ENCODE results near the gene CCDC33. TPM values are rescaled to one million over a fixed set of nuclear protein-coding genes. Genes with fewer than 3 reads are reported as not detected.

CCDC33 gene
- total RNA-seq, 1 experiment from 2014 or later, result not detected

DNA sequence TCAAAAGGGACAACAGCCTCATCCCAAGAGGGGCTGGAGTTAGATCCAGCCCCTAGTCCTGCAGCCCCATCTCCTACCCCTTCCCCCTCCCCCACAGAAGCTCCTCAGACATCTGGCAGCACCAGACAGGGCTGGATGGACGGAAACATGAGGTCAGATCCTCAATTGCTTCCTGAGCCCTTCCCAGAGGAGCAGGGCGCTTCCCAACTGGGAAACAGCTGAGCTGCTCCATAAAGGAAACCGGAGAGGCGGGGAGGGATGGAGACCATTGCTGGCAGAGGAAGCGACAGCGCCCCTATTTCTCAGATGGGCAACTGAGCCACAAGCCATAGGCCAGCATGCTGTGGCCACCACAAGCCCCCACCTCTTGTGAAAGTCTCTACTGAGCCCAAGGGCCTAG, 149.6 kb downstream of the CCDC33 start:
- no peaks in the 10 kb centered on the region for H3K9me3 ChIP-seq
- no peaks in the 10 kb centered on the region for H3K36me3 ChIP-seq (ENCODE audit: control insufficient read depth, insufficient read depth, low read length)
- no peak overlapping the region for H3K4me3 Mint-ChIP-seq (ENCODE audit: unreplicated experiment)
- TF ChIP-seq, protein P1, sequence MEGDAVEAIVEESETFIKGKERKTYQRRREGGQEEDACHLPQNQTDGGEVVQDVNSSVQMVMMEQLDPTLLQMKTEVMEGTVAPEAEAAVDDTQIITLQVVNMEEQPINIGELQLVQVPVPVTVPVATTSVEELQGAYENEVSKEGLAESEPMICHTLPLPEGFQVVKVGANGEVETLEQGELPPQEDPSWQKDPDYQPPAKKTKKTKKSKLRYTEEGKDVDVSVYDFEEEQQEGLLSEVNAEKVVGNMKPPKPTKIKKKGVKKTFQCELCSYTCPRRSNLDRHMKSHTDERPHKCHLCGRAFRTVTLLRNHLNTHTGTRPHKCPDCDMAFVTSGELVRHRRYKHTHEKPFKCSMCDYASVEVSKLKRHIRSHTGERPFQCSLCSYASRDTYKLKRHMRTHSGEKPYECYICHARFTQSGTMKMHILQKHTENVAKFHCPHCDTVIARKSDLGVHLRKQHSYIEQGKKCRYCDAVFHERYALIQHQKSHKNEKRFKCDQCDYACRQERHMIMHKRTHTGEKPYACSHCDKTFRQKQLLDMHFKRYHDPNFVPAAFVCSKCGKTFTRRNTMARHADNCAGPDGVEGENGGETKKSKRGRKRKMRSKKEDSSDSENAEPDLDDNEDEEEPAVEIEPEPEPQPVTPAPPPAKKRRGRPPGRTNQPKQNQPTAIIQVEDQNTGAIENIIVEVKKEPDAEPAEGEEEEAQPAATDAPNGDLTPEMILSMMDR (IDR thresholded peaks at IDR 0.05; ENCODE audit: insufficient read depth in 1 of 2, low read depth in 1 of 2, low read length in 1 of 2, severe bottlenecking in 1 of 2, unreplicated experiment in 1 of 2), result no peak
- H3K27ac Mint-ChIP-seq (ENCODE audit: unreplicated experiment), result peak overlapping the region; percentile 88
- ChIA-PET CTCF (interaction anchor here (1.1 to 1.3 kb wide), 3 partner anchors 54 to 75 kb away, joined by 3 to 14 read pairs (median 4); partner anchors contain the start of gene UBL7), POLR2A (no interaction called here)
- no peaks in the 10 kb centered on the region for H3K27me3 Mint-ChIP-seq (ENCODE audit: insufficient read depth, unreplicated experiment)
- no TSS peak for BruUV-seq (replicated peaks)
- peaks cover 19% of the 10 kb centered on the region for H3K4me1 Mint-ChIP-seq (ENCODE audit: low read depth, unreplicated experiment)
- H3K4me1 ChIP-seq, result peaks cover 80% of the 10 kb centered on the region
- DNase-seq, result no peak
- no peaks in the 10 kb centered on the region for H3K27me3 ChIP-seq (replicated peaks; ENCODE audit: control insufficient read depth, insufficient read depth, low read length)
- peaks cover 14% of the 10 kb centered on the region for H3K36me3 Mint-ChIP-seq (ENCODE audit: insufficient read depth, unreplicated experiment)
- H3K9me3 Mint-ChIP-seq (ENCODE audit: unreplicated experiment), result no peaks in the 10 kb centered on the region
- H3K4me3 ChIP-seq (ENCODE audit: low read depth, low read length), result no peak overlapping the region
- intact Hi-C loops (cut with micrococcal nuclease; ENCODE audit: unreplicated experiment), result no loop called here

Other genes with a start within 250 kb of the CCDC33 start
- 7.6 TPM in 2 replicates for gene STOML1, start 244.0 kb upstream of the CCDC33 start, total RNA-seq (2022)
- gene PML, start 241.6 kb upstream of the CCDC33 start, total RNA-seq (2022), result 18.7 and 19.5 TPM in 2 replicates
- gene GOLGA6A, start 153.8 kb upstream of the CCDC33 start, total RNA-seq (2022), result not detected in 2 replicates
- not detected in 2 replicates for gene ISLR2, start 105.7 kb upstream of the CCDC33 start, total RNA-seq (2022)
- gene ISLR, start 62.6 kb upstream of the CCDC33 start, total RNA-seq (2022), result not detected in 2 replicates
- gene STRA6, start 33.5 kb upstream of the CCDC33 start, total RNA-seq (2022), result 2.1 and 3.1 TPM in 2 replicates
- 0.56 TPM in 1 of 2 replicates, not detected in the other for gene CYP11A1, start 131.3 kb downstream of the CCDC33 start, total RNA-seq (2022)
- gene SEMA7A, start 197.6 kb downstream of the CCDC33 start, total RNA-seq (2022), result 31.4 and 38.1 TPM in 2 replicates
- gene UBL7, start 224.8 kb downstream of the CCDC33 start, total RNA-seq (2022), result 31.4 and 34.4 TPM in 2 replicates